GM19438 (cell line): ENCODE results near the gene MICAL1.

Experiments
- ATAC-seq: cut with Tn5 transposase; IDR thresholded peaks from one replicate; pipeline ENCODE4 v1.9.1; 2021; ENCODE audit warnings: low read depth; ENCODE audit not compliant: unreplicated experiment

MICAL1 gene

DNA sequence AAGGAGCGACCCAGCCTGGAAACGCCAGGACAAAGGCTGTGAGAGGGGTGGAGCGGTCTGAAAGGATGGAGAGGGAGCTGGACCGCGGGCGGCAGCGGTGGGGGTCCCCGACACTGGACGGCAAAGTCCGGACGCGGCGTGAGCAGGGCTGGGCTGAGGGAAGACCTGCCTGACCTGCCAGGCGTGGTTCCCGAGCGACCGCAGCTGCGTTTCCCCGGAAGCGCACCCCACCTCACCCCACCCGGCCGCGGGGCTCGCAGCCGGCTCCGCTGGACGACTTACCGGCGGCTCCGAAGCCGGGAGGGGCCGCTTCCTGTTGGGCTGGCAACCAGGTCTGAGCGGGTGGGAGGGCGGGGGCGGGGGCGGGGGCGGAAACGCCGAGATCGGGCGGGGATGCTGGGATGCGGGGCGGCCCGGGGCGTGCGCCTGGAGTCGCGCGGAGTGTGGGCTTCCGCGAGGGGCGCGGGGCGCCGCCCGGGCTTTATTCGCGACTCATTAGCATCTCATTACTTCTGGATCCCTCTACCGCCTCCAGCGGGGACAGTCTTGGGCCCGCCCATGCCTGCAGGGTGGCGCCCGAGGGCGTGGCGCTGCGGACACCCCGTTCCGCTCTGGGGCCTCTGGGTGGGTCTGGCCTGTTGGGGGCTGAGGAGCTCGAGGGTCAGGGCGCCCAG is at the start of gene MICAL1:
TSS of gene MICAL1 (minus strand) at position 336 of the 674 bp plus-strand sequence. CDS start 1,576 bp downstream, outside the sequence.
- ATAC-seq = peak; percentile 52

DNA sequence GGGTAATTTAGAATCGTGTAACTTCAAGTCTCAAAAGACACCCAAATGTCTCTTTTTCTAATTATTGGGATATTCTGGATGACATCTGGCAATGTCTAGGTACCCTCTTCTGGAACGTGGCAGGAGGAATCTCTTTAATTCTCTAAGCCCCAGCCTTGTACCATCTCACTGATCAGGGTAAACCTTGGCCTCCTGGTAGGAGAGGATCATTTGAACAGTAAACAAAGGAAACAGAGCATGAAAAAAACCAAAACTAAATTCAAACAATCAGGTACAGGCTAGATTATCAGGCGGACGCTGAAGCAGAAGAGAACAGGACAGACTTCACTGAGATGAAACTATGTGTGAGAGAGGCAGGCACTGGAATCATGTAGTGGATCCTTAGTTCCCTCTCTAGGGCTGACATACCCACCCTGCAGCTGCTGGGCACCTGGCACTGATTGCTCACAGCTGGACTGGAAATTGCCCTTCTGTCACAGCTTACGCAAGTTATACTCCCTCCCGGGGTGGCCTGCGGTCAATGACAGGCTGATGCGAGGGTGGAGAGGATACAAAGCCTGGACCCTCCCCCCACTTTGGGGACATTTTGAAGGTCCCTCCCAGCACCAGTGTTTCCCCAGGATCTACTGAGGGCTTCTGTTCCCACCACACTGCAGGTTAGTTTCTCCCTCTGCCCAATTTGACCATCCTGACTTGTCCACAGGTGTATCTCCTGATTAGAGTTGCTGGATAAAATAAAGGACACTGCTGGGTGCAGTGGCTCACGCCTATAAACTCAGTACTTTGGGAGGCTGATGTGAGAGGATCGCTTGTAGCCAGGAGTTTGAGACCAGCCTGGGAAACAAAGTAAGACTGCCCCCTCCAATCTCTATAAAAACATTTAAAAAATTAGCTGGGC is 48.0 kb upstream of the MICAL1 start:
- ATAC-seq = no peak

DNA sequence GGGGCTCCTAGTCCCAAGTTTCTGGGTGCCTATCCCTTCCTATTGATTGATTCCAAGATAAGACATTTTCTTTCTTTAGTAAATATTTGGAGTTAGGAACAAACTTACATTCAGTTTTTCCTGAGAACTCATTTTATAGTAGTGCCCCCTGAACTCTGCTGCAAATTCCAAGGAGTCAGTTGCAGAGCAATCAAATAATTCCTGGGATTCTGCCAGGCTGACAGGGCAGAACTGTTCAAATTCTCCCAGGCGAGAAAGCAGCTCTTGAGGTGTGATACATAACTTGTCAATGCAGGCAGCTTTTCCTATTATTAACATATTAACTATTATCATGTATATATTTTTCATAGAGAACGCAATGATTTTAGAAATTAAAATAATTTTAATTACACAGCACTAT is 43.4 kb upstream of the MICAL1 start:
- no peak for ATAC-seq

GRCh38 chr6:109498052-109498451 is 42.5 kb upstream of the MICAL1 start:
- no peak for ATAC-seq

DNA sequence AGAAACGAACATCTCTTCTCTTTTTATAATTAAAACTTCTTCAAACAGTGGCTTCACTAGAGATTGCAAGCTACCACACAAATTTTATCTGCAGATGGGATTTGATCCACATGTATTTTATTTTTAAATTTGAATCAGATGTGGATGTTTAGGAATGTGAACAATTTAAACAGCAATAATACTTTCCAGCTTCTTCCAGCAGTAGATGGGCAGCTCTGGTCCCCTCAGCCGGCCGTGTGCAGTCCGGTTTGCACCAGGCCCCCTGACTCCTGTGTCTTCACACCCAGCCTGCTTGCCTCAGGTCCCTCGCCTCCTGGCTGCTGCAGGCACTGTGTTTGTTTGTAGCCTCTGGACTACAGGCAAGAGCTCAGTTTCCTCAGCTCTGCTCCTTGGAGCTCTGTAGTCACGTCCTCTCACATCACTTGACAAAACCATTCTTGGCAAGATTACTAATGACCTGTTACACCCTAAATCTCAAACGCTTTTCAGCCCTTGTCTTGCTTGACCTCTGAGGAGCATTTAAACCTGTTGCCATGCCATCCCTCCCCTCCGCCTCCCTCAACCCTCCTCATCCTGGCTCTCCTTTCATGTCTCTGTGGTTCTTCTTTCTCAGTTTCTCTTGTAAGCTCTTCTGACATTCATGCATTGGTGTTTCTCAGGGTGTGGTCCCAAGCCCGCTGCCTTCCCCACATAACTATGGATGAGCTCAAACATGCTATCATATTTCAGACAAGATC is 40.6 kb upstream of the MICAL1 start:
- no peak for ATAC-seq

DNA sequence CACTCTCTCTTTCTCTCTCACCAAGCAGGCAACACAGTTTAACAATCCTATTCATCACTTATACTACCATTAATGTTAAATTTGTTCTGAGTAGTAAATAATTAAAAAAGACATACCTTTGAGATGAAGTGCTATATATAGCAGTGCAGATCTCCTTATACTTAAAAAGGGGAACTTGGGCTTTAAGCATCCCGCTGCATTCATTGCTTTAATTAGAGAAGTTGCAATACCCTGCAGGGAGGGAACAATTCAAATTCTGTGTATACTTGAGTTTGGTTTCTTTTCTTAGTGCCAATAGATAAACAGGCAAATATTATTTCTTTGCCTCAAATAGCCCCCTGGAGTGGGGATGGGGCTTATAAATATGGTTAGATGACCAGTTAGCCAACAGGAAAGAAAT is 38.3 kb upstream of the MICAL1 start:
- no peak for ATAC-seq

DNA sequence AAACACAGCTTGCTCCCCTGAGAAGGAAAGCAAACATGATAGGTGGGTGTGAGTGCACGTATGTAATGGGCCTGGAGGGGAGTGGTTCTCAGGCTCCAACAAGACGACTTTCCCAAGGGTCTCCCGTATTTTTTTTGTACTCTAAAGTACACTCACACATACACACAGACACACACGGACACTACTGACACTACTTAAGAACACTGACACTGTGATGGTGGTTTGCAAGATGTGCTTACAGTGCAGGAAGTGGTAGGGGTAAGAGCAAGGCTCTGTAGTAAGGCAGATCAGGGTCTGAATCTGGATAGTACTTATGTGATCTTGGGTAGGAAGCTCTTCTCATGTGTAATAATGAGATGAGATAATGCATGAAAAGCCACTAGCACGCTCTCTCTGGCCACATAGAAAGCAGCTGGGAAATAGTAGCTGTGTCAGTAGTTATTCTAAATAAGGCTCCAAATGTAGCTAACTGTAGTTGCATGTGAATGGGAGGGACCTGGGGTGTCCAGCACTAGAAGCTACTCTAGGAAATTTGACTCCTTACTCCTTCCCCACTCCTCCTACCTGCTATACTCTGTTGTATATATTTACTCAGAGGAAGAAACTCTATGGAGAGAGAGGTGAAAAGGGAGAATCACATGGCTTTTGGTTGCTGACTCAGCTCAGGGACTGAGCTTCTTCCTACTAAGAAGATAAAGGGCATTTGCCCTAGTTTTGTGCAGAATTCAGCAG is 35.8 kb upstream of the MICAL1 start:
- ATAC-seq = no peak

GRCh38 chr6:109490713-109491112 is 35.1 kb upstream of the MICAL1 start:
- ATAC-seq = no peak

- ATAC-seq = no peak
Measured at GRCh38 chr6:109488001-109488400, 32.4 kb upstream of the MICAL1 start.

- ATAC-seq = no peak
Measured at GRCh38 chr6:109486068-109486467, 30.5 kb upstream of the MICAL1 start.

DNA sequence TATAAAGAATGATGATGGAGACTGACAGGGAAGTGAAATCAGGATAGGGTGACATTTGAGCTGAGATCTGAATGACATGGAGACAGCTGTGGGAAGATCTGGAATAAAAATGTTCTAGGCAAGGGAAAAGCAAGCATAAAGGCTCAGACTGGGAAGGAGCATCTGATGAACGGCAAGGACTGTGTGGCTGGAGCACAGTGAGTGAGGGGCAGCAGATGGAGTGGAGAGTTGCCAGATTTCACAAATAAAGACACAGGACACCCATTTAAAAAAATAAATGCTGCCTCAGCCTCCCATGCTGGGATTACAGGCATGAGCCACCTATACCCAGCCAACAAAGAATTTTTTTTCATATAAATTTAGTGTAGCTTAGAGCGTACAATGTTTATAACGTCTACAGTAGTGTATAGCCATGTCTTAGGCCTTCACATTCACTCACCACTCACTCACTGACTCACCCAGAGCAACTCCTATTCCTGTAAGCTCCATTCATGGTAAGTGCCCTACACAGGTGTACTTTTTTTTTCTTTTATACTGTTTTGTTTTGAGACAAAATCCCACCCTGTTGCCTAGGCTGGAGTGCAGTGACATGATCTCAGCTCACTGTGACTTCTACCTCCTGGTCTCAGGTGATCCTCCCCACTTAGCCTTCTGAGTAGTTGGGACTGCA is 29.8 kb upstream of the MICAL1 start:
- ATAC-seq = no peak

GRCh38 chr6:109484122-109484521 is 28.6 kb upstream of the MICAL1 start:
- ATAC-seq = no peak

GRCh38 chr6:109483735-109484057 is 28.1 kb upstream of the MICAL1 start:
- ATAC-seq = no peak

DNA sequence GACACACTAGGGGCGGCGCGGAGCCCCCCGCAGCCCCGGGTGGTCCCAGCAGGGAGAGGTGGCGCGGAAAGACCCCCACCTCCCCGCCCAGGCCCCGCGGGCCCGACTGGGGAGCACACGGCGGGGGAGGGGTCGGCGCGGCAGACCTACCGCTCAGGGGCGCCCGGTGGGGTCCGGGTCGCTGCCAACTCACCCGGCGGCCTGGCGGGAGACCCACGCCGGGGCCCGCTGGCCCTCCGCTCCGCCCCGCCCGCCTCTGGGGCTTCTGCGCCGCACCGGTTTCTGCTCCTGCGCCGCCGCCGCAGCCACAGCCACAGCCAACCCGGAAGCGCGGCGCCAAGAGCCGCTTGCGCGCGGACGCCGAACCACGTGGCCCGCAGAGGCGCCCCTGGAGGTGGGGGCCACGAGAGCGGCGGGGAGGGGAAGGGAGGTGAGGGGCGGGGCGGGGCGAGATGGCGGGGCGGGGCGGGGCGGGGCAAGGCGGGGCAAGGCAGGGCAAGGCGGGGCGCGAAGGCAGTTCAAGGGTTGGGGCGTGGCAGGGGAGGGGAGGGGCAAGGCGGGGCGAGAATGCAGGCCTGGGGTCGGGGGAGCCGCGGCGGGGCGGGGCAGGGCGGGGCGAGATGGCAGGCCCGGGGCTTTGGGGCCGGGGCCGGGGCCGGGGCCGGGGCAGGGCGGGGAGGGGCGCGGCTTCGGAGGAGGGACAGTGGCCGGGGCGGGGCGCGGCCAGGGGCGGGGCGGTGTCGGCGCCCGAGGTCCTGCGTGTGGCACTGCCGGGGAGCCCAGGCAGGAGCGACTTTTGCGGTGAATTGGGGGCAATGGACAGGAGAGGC is 27.5 kb upstream of the MICAL1 start, which contains the start of gene ZBTB24:
TSS of gene ZBTB24 (minus strand) at position 315 of the 830 bp plus-strand sequence. CDS start 1,193 bp downstream, outside the sequence.
- ATAC-seq = peak; percentile 88

- ATAC-seq = no peak
Measured at GRCh38 chr6:109480993-109481480, 25.5 kb upstream of the MICAL1 start.

- no peak for ATAC-seq
Measured at GRCh38 chr6:109478841-109479624, 23.5 kb upstream of the MICAL1 start.

DNA sequence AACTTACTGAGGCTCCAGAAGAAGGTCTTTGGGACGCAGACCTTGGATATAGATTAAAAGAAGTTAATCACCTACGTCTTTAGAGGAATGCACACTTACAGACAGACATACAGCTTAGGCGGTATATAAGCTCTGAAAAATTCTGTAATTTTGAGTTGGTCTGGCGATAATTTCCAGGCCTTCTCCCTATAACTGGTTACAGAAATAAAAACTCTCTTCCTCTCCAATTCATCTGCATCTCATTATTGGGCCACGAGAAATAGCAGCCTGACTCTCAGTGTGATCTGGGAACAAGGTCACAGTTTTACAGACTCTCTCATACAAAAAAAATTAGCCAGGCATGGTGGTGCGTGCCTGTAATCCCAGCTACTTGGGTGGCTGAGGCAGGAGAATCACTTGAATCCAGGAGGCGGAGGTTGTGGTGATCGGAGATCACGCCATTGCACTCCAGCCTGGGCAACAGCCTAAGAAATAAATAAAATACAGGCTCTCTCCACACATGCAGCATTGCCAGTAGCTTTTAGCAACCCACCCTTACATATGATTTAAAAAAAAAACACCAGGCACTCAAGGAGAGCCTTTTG is 22.7 kb upstream of the MICAL1 start:
- no peak for ATAC-seq

GRCh38 chr6:109477725-109478124 is 22.2 kb upstream of the MICAL1 start:
- ATAC-seq = peak; percentile 54
